Endothelial cell of hepatic sinusoid (primary cell): ENCODE results near the gene PTPRD.
"Not testable (repeated sequence)": the region's sequence is repeated elsewhere in the genome, so short reads cannot be mapped to it uniquely, and the experiment has no call there.

Experiments
- in situ Hi-C: cut with HindIII; loops from 2 replicates; pipeline ENCODE4 v1.10.0; 2017; ENCODE audit warnings: low sequenced_read_pairs

PTPRD gene

GRCh38 chr9:10488937-10489336, 123.9 kb downstream of the PTPRD start:
- in situ Hi-C loops: no loop called here

DNA sequence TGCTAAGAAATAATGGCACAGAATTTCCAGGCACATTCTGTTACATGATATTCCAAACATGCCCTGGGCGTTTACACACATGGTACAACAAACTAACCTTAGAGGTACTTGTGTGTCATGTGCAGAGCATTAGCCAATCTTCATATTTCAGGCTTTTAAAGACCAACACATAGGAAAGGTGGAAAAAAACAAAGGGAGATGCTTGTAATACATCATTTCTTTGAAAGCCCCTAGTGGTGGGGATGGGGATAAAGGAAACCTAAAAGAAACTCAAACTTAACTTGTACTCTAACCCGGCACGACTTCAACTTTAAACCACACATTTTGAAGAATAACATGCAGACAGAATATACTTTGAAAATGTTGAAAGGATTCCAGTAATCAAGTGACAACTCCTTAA, 133.6 kb downstream of the PTPRD start:
- in situ Hi-C loops: no loop called here

GRCh38 chr9:10449201-10449617, 163.6 kb downstream of the PTPRD start:
- in situ Hi-C loops: not testable (repeated sequence)

DNA sequence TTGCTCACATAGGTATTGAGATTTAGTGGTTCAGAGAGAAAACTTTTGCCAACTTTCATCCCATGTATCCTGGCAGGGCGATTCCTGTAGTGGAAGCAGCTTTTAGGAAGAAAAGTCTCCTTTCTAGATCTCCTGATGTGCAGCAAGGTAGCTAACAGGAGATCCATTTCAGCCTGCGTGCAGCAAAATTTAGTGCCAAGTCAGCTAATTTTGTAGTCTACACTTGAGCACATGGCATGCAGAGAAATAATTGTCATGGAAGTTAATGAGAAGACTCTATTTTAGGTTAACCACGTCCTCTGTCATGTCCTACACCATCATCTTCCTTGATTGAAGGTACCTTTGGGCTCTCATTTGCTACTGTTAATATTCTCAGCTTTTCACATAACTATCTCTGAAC, 165.8 kb downstream of the PTPRD start:
- in situ Hi-C loops: no loop called here

- in situ Hi-C loops: no loop called here
These were observed 169.0 kb downstream of the PTPRD start for GRCh38 chr9:10443868-10444204.

GRCh38 chr9:10443181-10443867, 169.5 kb downstream of the PTPRD start:
- in situ Hi-C loops: no loop called here

- in situ Hi-C loops: no loop called here
These were observed 173.8 kb downstream of the PTPRD start for GRCh38 chr9:10438955-10439354.

DNA sequence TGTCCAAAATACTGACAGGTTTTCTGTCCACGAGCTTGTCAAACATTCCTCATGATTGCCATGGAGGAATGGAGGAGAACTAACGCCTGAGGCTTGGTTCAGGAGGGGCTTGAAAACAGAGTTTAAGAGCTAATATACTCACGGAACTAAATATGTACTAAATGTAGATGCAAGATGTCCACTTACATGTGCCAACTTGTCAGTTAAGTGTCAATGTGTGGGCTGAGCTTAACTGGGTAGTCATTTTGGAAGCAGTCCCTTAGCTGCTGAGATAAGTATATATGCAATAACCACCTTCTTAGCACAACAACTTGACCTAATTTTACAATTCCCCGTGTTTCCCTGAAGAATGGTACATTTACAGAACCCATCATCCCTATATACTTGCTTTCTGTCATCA, 176.0 kb downstream of the PTPRD start:
- in situ Hi-C loops: no loop called here

GRCh38 chr9:10434412-10434811, 178.4 kb downstream of the PTPRD start:
- in situ Hi-C loops: no loop called here

DNA sequence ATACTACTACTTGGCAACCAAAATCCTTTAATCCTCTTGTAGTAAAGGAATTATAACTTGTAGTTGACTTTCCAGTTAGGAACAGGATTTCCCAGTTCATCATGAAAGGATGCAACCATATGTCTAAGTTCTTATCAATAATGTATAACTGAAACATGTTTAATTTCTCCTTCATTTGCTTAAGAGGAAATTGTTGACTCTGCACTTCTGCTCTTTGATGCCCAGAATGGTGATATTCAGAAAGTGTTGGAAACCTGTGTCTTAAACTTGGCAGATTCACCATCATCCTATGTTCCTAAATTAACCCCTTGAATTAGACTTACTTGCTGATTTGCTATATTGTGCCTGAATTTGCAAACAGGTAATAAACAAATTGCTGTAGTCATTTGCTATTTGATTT, 201.5 kb downstream of the PTPRD start:
- in situ Hi-C loops: no loop called here

DNA sequence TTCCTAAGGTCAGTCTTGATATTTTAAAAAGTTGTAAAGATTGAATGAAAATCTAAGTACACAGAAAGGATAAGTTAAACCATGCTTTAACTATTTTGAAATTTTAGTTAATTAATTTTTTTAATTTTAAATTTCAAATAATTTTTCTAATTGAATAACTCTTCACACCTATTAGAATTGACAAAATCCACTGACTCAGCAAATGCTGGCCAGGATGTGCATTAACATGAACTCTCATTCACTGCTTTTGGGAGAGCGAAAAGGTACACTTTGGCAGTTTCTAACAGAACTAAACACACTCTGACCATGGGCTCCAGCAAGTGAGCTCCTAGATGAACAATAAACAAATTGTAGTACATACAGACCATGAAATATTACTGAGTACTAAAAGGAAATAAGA, 209.5 kb downstream of the PTPRD start:
- in situ Hi-C loops: no loop called here

DNA sequence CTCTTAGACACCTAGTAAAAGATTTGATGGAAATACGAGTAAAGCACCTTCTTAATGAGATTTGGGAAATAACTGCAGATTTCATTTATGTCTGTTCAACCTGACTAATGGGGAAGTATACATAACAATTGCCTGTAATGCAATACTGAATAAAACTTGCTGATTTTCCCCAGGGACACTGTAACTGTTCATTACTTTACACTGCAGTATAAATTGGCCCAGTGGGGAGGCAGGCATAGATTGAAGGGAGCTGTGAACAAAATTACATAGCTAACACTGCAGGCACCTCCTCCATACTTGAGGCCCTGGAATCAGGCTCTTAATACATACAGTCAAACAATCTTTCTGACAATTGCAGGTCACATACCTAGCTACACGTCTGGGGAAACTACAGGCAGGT, 216.2 kb downstream of the PTPRD start:
- in situ Hi-C loops: no loop called here

DNA sequence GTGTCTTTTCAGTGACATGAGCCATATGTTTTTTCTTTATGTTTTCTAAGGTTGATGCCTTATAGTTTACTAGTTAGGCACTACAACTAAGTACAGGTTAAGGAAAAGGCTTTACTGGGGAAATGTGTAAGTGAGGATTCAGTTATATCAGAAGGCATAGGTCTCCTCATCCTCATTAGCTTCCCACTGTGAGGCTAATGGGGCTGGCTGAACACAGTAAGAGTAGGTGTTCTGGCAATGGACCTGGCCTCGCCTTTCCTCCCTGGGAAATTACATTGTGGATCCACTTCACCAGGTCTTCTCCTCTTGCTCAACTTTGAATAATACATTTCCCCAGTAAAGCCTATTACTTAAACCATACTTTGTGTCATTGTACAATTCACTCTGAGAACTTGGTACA, 225.5 kb downstream of the PTPRD start:
- in situ Hi-C loops: no loop called here

- in situ Hi-C loops: no loop called here
These were observed 241.0 kb downstream of the PTPRD start for GRCh38 chr9:10371824-10372223.

DNA sequence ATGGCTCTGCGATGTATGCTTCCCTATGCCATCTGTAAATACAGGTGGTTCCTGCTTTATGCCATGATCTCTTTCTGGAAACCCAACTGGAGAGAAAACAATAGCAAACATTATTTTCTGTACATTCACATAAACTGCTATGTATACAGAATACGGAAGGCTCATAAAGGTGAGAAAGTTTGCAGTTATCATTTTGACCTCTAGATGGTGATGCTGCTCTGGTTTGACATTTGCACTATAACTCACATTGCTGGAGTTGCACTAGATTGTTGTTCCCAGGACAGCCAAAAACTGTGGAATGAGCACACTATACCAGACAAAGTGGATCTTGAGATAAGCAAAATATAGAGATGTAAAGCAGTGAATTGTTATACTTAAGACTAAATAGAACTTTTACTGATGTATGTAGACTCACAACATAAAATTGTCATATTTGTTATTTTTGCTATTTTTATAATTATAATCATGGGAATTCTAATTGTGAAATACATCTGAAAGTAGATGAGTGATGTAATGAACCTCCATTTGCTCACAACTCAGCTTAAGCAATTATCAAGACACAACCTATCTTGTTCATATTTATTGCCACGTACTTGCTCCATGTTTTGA, 246.5 kb downstream of the PTPRD start:
- in situ Hi-C loops: no loop called here

DNA sequence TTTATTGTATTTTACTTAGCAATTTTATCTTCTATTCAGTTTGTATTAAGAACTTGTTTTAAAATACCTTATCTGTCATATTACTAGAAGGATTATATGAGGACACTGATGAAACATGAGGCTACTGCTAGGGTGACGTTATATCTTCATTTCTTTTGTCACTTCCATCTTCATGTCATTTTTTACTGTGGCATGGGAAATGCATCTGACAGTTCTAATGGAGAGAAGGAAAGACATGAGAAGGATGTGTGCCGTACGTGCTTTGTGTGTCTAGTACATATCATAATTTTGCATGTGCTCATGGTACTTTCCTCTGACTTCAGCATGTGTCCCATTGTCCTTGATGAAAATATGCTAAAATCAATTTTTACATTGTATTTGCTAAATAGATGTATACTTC, 258.2 kb downstream of the PTPRD start:
- in situ Hi-C loops: no loop called here

DNA sequence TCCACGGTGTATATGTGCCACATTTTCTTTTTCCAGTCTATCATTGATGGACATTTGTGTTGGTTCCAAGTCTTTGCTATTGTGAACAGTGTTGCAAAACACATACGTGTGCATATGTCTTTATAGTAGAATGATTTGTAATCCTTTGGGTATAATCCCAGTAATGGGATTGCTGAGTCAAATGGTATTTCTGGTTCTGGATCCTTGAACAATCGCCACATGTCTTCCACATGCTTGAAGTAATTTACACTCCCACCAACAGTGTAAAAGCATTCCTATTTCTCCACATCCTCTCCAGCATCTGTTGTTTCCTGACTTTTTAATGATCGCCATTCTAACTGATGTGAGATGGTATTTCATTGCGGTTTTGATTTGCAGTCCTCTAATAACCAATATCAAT, 267.2 kb downstream of the PTPRD start:
- in situ Hi-C loops: not testable (repeated sequence)

- in situ Hi-C loops: no loop called here
These were observed 271.7 kb downstream of the PTPRD start for GRCh38 chr9:10341057-10341456.

DNA sequence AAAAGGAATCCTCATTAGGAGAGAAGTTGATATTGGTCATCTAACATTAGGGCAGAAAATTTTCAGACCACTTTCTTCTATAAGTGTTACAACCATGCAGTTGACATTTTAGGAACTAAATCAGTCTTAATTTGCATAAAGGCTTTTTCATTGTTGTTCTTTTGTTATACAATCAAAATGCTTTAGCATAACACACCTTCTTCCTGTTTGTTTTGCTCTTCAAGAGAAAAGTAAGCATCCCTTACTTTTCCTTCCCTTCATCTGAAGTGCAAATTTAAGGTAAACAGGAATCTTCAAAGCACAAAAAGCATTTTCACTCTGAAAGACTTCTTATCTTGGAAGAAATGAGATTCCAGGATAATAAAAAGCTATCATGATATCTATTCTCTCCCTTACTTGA, 273.6 kb downstream of the PTPRD start:
- in situ Hi-C loops: no loop called here

DNA sequence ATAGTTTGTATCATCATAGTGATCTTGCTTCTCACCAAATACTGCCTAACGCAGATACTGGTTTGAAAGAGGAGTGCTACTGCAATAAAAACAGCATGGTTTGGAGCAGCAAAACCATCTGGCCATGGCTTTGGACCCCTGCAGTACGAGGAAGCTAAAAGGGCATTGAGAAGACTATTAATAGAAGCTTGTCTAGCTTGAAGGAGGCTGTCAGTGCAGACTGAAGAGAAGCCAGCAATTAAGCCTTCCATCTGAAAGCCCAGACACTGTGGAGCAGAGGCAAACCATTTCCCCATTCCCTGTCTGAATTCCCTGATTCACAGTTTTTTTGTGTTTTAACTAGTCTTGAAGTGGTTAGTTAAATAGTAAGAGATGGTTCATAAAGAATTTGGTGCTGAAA, 281.6 kb downstream of the PTPRD start:
- in situ Hi-C loops: no loop called here

DNA sequence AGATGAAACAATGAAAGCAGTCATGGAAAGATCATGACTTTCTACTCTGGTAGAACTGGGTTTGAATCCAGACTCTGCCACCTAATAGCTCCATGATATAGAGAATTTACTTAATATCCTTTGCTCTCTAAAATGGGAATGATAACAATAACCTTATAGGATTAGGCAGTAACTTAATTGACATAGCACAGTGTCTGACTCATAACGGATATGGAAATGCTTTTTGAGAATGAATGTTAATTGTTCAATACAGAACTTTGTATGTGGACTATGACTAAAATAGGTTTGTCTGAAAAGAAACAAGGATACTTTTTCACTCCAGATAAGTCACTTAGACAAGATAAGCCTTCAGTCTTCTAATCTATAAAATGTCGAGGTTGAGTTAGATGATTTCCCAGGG, 330.7 kb downstream of the PTPRD start:
- in situ Hi-C loops: no loop called here

DNA sequence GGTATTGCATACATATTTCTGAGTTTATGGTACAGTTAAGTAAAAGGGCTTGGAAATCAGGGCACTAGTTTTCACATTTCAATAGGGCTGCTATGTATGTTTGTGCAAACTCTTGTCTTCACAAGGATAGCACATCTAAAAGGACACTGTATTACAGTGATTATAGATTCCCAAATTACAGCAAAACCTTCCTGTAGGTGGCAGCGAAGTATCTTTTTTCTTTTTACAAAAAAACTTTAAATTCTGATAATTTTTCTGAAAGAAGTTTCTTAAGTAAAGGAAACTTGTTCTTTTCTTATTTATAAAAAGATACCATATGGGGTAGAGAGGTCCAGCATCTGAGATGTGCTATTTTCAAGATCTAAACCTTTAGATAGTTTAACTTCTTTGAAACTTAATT, 337.8 kb downstream of the PTPRD start:
- in situ Hi-C loops: no loop called here

GRCh38 chr9:10274175-10274574, 338.6 kb downstream of the PTPRD start:
- in situ Hi-C loops: no loop called here
